GM18499 (cell line): ENCODE data around the gene TPPP3.

ENCODE experiments used
- ATAC-seq: cut with Tn5 transposase; IDR thresholded peaks from one replicate; pipeline ENCODE4 v1.9.1; 2021; ENCODE audit warnings: moderate number of reproducible peaks; ENCODE audit not compliant: insufficient read depth, unreplicated experiment

TPPP3 gene

GRCh38 chr16:67393111-67393787 lies at the start of gene TPPP3:
TPPP3 (minus strand) TSS chr16:67393498; CDS start chr16:67391111, 2,387 bp downstream.
- ATAC-seq: no peak

- ATAC-seq: no peak
These were observed 49.4 kb upstream of the TPPP3 start for GRCh38 chr16:67442581-67443255.

DNA sequence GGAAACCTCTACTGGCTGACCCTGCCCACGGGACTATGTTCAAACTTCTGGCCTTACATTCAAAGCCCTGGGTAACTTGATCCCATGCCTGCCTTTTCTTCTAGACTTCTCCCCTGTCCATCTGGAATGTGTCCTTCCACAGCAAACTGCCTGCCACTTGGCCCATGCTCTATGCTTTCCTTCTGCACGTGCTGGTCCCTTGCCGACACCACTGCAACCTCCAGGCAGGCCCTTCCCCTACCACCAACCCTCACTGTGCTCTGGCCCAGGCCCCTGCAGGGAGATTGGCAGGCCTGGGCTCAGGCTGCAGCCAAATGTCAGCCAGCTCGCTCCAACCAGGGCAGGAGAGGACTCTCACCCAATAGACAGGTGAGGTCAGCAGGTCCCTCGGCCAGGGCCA lies 48.6 kb upstream of the TPPP3 start:
- no peak for ATAC-seq

DNA sequence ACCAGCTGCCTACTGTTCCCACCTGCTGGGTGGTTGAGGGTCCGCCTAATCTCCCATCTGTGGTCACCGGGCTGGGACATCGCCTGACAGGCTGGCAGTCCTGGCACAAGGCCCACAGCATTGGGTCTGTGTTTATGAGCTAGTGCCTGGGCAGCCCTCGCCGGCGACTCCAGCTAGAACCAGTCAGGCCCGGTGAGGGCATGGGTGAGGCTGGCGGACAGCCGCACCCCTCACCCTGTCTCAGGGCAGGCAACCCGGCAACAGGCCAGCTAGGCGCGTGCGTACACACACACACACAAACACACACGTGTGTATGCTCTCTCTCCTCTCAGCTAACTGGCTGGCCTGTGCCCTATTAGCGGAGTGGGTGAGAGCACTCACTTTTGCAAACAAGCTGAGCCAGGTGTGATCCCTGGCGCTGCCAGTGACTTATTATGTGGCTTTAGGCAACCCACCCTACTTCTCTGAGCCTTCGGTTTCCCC lies 48.0 kb upstream of the TPPP3 start:
- no peak for ATAC-seq

DNA sequence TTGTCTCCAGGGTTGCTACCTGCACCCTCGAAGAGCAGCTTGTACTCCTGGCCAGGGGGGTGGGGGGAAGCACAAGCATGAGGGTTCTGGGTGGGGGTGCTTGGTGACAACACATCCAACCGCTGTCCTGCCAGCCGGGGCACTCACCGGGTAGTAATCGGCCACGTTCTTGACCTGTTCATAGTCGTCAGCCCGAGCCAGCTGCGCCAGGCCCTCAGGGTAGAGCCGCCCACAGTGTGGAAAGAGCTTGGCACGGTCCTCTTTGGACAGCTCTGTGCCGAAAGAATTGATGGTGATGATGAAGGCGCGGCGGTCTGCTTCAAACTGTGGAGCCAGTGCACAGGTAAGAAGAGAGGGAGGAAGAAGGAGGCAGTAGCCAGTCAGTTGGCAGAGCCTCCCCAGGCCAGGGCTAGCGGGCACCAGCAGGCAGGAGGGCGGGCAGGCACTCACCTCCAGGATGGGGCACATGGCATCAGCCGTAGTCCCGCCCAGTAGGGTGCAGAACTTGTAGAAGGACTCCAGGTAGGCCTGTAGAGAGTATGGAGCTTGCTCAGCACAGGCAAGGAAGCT lies 45.6 kb upstream of the TPPP3 start:
- ATAC-seq: no peak

GRCh38 chr16:67438098-67438791 lies 44.9 kb upstream of the TPPP3 start:
- no peak for ATAC-seq

DNA sequence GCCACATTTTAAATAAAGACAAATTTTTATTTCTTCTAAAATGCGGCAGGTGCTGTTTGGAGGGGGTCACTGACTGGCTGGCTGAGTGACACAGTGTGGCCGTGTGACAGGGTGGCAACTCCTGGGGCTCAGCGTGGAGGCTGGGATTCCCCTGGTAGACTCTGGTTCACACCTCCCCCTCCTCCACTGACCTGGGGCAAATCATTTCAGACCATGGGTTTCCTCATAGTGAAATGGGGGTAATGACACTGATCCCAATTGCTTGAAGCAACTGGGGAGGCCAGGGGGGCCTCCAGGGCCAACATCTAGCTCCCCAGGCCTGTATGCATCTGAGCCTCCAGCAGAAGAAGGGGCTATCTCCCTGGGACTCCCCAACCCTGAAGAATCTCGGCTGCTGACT lies 44.2 kb upstream of the TPPP3 start:
- ATAC-seq: no peak

DNA sequence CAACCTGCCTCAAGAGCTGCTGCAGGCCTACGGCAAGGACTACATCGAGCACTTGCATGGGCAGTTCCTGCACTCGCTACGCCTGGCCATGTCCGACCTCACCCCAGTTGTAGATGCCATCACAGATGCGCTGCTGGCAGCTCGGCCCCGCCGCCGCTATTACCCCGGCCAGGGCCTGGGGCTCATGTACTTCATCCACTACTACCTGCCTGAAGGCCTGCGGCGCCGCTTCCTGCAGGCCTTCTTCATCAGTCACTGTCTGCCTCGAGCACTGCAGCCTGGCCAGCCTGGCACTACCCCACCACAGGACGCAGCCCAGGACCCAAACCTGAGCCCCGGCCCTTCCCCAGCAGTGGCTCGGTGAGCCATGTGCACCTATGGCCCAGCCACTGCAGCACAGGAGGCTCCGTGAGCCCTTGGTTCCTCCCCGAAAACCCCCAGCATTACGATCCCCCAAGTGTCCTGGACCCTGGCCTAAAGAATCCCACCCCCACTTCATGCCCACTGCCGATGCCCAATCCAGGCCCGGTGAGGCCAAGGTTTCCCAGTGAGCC lies 43.4 kb upstream of the TPPP3 start:
- no peak for ATAC-seq

- no peak for ATAC-seq
These were observed 42.5 kb upstream of the TPPP3 start for GRCh38 chr16:67435758-67436164.

- no peak for ATAC-seq
These were observed 39.9 kb upstream of the TPPP3 start for GRCh38 chr16:67433131-67433719.

DNA sequence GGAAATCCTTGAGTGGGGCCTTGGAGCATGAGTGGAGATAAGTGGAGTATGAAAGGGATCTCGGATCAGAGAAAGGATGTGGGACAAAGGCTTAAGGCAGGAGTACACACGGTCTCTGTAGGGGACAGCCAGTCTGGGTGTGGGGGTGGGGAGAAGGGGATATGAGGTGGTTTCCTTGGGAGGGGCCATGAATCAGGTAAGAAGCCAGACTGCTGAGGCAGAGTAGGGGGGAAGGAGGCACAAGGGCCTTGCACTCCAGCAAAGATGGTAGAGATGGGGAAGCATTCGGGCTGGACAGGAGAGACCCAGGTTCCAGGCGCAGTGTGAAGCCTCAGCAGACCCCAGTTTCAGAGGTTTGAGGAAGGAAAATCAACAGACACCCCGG lies 39.2 kb upstream of the TPPP3 start:
- ATAC-seq: no peak

DNA sequence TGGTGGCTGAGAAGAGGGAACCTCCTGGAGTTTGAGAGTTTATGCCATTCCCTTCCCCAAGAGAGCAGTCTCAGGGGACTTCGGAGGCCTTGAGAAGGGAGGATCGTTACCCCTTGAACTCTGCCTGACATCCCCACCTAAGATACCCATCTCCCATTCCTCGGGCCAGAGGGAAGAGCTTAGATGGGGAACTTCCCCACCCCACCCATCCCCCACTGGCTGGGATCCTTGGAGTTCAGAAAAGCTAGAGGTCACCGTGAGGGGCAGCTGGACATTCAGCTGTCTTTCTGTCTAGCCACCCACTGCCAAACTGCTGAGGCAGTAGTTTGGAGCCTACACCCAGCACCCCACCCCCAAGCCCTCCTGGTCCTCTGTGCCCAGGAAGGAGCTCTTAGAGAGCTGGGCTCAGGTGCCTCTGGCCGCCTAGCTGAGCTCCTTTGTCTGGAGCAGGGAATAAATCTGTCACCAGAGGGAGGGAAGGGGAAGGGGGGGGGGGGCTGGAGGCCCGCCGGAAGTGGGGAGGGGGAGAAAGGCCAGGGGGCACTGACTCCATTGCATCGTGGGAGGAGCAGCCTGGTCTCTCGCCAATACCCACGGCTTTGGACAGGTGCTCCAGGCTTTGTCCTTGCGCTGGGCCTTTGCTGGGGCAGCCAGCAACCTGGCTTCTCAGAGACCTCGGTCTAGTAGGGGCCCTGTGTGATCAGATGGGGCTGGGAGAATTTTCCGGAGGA lies 38.6 kb upstream of the TPPP3 start:
- no peak for ATAC-seq

DNA sequence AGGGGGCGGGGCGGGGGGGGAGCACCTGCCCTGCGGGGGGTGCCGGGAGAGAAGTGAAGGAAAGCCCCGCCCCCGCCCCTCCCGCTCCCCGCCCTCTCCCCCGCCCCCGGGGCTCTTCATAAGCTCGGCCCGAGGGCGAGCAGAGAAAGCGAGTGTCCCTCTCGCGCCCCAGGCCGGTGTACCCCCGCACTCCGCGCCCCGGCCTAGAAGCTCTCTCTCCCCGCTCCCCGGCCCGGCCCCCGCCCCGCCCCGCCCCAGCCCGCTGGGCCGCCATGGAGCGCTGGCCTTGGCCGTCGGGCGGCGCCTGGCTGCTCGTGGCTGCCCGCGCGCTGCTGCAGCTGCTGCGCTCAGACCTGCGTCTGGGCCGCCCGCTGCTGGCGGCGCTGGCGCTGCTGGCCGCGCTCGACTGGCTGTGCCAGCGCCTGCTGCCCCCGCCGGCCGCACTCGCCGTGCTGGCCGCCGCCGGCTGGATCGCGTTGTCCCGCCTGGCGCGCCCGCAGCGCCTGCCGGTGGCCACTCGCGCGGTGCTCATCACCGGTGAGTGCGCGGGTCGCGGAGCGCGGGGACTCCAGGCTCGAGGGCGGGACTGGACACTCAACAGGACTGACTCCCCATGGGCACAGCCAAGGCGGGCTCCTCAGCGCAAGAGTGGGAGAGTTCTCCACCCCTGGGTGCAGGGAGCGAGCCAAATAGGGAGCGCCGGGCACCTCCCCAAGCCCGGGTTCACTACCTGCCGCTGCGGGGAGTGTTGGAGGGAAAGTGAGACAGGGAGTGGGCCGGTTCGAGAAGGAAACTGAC lies 37.9 kb upstream of the TPPP3 start, which contains the start of gene HSD11B2:
Gene HSD11B2 (plus strand): TSS at position 145 of the 798 bp plus-strand sequence. CDS start 128 bp downstream, at position 273.
- ATAC-seq: no peak

- ATAC-seq: no peak
These were observed 37.2 kb upstream of the TPPP3 start for GRCh38 chr16:67430504-67430976.

DNA sequence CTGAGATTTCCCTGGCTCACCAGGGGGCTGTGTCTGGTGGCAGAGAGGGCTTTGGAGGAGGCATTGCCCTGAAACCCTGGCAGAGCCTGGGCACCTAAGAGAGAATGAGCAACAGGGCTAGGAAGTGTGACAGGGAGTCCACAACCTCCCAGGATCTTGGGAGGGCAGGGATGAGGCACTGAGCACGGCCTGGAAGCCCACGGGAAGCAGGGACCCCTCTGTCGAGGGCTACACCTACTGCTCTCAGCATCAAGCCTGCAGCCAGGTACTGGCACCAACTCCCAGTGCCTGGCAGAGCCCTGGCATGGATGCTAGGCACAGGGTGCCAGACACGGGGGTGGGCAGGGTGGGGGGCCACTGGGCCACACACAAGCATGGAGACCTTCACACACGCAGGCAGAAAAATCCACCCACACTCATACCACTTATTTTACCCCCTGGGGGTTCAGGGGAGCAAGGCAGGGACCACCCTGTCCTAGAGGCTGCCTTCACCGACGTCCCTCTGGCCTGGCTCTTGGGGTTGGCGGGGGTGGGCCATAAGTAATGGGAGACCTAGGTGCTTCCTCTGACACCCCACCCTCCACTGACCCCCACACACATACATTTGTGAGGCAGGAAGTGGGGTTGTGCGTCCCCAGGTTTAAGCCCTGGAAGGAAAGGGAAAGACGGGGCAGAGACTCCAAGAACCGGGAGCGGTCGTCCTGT lies 36.7 kb upstream of the TPPP3 start:
- ATAC-seq: no peak

- no peak for ATAC-seq
These were observed 35.9 kb upstream of the TPPP3 start for GRCh38 chr16:67429053-67429798.

GRCh38 chr16:67428146-67428731 lies 34.9 kb upstream of the TPPP3 start:
- ATAC-seq: no peak
